Activated CD4-positive, alpha-beta T cell treated with anti-CD3 and anti-CD28 coated beads, Interleukin-2, amount 10 ng/mL, durations not matched to agents 7 days and 5 days (primary cell): Measurements from ENCODE around the gene DNAH7. TPM values are rescaled to one million over a fixed set of nuclear protein-coding genes. Genes with fewer than 3 reads are reported as not detected.
"Not testable (repeated sequence)": the region's sequence is repeated elsewhere in the genome, so short reads cannot be mapped to it uniquely, and the experiment has no call there.

Experiments used
- CTCF ChIA-PET: fragments of 350-600 bp; sonication (Branson Sonifier 250); formaldehyde crosslinking; loops from one replicate; lab custom pipeline; 2021; ENCODE audit warnings: antibody characterized with exemption; lab: Charles Lee
- POLR2A ChIA-PET: fragments of 350-600 bp; sonication (Branson Sonifier 250); formaldehyde crosslinking; loops from one replicate; lab custom pipeline; 2021; ENCODE audit warnings: antibody characterized with exemption; lab: Charles Lee
- DNase-seq: peaks from one replicate; pipeline ENCODE4 v3.0.0-alpha.2; 2020
- H3K27ac Mint-ChIP-seq: one replicate; pipeline ENCODE4 v1.8.0; 2021; ENCODE audit warnings: mild to moderate bottlenecking, moderate library complexity, mixed read lengths
- H3K27me3 Mint-ChIP-seq: one replicate; pipeline ENCODE4 v1.8.0; 2021; ENCODE audit warnings: mixed read lengths
- H3K36me3 Mint-ChIP-seq: one replicate; pipeline ENCODE4 v1.8.0; 2021; ENCODE audit warnings: low read depth, mixed read lengths
- H3K4me1 Mint-ChIP-seq: one replicate; pipeline ENCODE4 v1.8.0; 2021; ENCODE audit warnings: mixed read lengths
- H3K4me3 Mint-ChIP-seq: one replicate; pipeline ENCODE4 v1.8.0; 2021; ENCODE audit warnings: mild to moderate bottlenecking, moderate library complexity, mixed read lengths
- H3K9me3 Mint-ChIP-seq: one replicate; pipeline ENCODE4 v1.8.0; 2021; ENCODE audit warnings: mixed read lengths
- total RNA-seq, 2 experiments: library from RNA; stranded (reverse); gene quantifications; one replicate each; pipeline ENCODE4 v1.2.3, GENCODE V29; 2021

The DNAH7 gene
- total RNA-seq, 2 experiments from 2014 or later = 0.04 TPM; not detected in 1

DNA sequence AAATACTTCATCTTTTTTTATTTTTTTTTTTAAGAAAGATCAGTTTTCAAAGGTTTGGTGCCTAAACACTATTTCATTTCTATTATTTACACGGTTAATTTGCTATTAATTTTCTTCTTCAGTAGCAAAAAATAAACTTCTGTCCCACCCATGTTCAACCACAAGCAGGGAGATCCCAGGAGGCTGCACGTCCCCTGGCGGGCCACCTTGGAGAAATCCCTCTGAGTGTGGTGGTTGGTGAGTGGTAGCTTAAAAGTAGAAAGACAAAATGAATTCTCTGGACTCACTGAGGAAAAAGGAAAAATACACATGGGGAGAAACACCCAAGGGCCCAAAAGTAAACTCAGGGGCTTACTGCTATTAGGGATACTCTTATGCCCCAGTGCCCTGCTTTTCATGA, 143.5 kb downstream of the DNAH7 start:
- no peak for DNase-seq
- POLR2A ChIA-PET = no interaction called here
- no peaks in the 10 kb centered on the region for H3K36me3 Mint-ChIP-seq
- CTCF ChIA-PET = no interaction called here
- H3K4me1 Mint-ChIP-seq = no peaks in the 10 kb centered on the region
- H3K4me3 Mint-ChIP-seq = no peak overlapping the region
- no peaks in the 10 kb centered on the region for H3K9me3 Mint-ChIP-seq
- no peaks in the 10 kb centered on the region for H3K27me3 Mint-ChIP-seq
- H3K27ac Mint-ChIP-seq = no peak overlapping the region

DNA sequence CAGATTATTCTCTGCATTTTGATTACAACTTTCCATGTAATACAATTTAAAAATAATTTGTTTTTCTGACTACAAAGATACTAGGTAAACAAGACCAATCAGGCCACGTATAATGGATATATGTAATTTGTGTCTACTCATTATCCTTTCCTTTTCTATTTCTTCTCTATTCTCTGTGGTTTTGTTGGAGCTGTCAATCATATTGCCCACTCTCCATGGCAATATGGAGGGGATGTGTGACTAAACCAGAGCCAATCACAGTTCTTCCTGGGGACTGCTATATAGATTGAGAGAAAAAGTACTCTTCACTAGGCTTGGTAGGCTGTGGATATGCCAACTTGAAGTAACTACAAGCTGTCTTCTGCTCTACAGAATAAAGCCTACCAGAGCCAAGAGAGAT, 144.7 kb downstream of the DNAH7 start:
- DNase-seq = no peak
- CTCF ChIA-PET = no interaction called here
- no peak overlapping the region for H3K4me3 Mint-ChIP-seq
- no peaks in the 10 kb centered on the region for H3K4me1 Mint-ChIP-seq
- H3K27ac Mint-ChIP-seq = no peak overlapping the region
- no peaks in the 10 kb centered on the region for H3K36me3 Mint-ChIP-seq
- no peaks in the 10 kb centered on the region for H3K9me3 Mint-ChIP-seq
- H3K27me3 Mint-ChIP-seq = no peaks in the 10 kb centered on the region
- POLR2A ChIA-PET = no interaction called here

DNA sequence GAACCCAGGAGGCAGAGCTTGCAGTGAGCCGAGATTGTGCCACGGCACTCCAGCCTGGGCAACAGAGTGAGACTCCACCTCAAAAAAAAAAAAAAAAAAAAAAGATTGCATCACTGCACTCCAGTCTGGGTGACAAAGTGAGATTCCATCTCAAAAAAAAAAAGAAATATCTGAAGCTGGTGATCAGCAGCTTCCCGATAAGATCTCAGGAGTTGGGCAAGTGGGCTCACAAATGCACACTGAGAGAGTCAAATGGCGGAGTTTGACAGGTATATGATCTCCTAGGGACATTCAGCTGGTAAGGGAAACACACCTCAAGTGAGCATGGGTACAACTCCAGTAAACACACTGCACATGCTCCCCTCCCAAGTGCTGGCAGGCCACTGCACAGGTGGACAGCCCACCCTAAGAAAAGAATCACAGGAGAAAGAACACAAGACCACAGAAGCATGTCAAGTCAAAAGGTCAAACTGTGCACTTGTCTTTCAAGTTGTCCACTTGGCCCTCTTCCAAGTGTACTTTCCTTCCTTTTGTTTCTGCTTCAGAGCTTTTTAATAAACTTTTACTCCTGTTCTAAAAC, 151.5 kb downstream of the DNAH7 start:
- DNase-seq, H3K27me3 Mint-ChIP-seq, CTCF ChIA-PET, POLR2A ChIA-PET, H3K36me3 Mint-ChIP-seq, H3K9me3 Mint-ChIP-seq, H3K4me3 Mint-ChIP-seq, H3K4me1 Mint-ChIP-seq, H3K27ac Mint-ChIP-seq: not testable (repeated sequence)

DNA sequence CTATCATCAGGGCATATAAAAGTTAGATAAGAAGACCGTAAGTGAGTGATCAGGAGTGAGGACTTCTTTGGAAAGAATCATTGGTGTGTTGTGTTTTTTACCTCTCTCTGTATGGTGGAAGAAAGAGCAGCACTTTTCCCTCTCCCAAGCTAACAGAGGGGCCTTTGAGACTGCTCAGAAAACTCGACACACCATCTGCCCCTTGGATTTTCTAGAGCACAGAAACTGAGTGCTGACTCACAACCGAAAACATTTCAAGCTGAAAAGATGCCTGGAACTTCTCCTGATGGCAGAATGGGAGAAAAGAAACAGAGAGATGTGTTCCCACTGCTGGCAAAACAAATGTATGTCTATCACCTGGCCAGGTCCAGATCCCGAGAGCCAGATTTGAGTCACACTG, 156.6 kb downstream of the DNAH7 start:
- DNase-seq = no peak
- ChIA-PET CTCF (no interaction called here), POLR2A (no interaction called here)
- Mint-ChIP-seq H3K4me1 (no peaks in the 10 kb centered on the region), H3K27me3 (peaks cover 1% of the 10 kb centered on the region), H3K27ac (no peak overlapping the region), H3K4me3 (no peak overlapping the region), H3K36me3 (no peaks in the 10 kb centered on the region), H3K9me3 (no peaks in the 10 kb centered on the region)

DNA sequence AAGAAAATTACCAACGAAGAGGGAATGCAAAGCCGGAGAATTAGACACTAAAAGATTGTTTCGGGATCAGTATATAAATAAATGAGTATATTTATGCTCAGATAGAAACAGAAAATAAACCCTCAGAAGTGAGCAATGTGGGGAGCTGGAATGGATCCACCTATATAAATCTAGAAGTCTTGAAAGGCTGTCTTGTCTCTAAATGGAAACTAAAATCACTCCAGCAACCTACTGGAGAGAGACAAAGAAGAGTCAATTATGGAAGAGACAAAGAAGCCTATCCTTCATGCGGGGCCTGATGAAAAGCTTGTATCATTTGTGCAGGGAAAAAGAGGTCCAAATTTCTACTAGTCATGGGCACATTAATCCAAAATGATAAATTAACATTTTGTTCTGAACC, 158.1 kb downstream of the DNAH7 start:
- CTCF ChIA-PET = no interaction called here
- Mint-ChIP-seq H3K4me1 (no peaks in the 10 kb centered on the region), H3K27me3 (peaks cover 1% of the 10 kb centered on the region), H3K27ac (no peak overlapping the region), H3K36me3 (no peaks in the 10 kb centered on the region), H3K9me3 (no peaks in the 10 kb centered on the region), H3K4me3 (no peak overlapping the region)
- POLR2A ChIA-PET = no interaction called here
- DNase-seq = no peak

DNA sequence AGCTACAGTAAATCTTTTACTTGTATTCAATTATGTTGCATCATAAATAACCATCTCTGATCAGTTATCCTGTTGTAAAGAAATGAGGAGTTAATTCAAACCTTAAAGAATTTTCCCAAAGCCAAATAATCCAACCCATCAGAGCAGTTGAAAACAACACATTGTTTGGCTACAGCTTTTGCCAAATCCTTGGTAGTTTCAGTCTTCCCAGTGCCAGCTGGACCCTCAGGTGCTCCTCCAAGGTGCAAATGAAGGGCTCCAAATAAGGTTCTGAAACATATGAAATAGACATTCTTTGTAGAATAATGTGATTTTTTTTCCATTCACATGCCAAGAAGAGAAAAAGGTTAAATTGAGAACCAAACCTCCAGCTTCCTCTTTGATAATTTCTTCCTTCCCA, 158.7 kb downstream of the DNAH7 start:
- H3K27me3 Mint-ChIP-seq = peaks cover 6% of the 10 kb centered on the region

DNA sequence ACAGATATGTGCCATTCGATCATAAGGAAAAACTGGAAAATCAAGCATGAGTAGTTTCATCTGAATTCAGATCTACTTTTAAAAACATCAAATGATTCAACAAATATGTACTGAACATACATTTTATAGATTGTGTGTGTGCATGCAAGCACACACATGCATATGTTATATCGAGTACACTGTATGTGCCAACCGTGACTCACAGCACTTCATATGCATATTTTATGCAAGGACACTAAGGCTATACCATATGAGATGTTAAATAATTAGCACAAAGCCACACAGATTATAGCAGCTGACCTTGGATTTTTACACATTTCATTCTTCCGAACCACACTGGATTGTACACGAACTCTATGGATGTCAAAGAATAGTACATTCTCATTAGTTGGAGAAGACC, 161.2 kb downstream of the DNAH7 start:
- H3K9me3 Mint-ChIP-seq = no peaks in the 10 kb centered on the region
- H3K4me1 Mint-ChIP-seq = no peaks in the 10 kb centered on the region
- H3K4me3 Mint-ChIP-seq = no peak overlapping the region
- CTCF ChIA-PET = no interaction called here
- no peak overlapping the region for H3K27ac Mint-ChIP-seq
- no peaks in the 10 kb centered on the region for H3K36me3 Mint-ChIP-seq
- H3K27me3 Mint-ChIP-seq = peaks cover 8% of the 10 kb centered on the region
- POLR2A ChIA-PET = no interaction called here
- no peak for DNase-seq

More for the DNA sequence above, 158.7 kb downstream of the DNAH7 start:
- Mint-ChIP-seq H3K4me3 (no peak overlapping the region), H3K4me1 (no peaks in the 10 kb centered on the region), H3K36me3 (no peaks in the 10 kb centered on the region), H3K27ac (no peak overlapping the region), H3K9me3 (no peaks in the 10 kb centered on the region)
- no peak for DNase-seq
- POLR2A ChIA-PET = no interaction called here
- CTCF ChIA-PET = interaction anchor here (1.5 kb wide), 1 partner anchor 10 kb away, joined by 3 read pairs; no protein-coding TSS in a partner anchor

DNA sequence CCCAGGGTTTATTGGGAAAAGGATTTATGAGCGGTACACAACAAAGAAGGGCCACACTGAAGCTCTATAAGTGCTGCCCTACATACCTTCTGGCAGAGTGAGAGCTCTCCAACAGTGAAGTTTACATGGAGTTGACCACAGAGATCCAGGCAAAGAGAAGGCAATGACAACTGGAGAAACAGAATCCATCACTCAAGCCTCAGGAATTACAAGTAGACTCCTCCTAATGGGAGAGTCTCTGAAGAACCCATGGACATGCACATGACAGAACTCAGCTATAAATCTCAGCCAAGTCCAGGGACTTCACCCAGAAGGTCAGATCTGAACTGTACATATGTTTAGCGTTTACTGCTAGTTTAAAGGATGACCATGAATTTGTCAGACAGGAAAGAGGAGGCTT, 164.7 kb downstream of the DNAH7 start:
- Mint-ChIP-seq H3K9me3 (no peaks in the 10 kb centered on the region), H3K36me3 (no peaks in the 10 kb centered on the region), H3K27me3 (peaks cover 9% of the 10 kb centered on the region), H3K4me3 (no peak overlapping the region), H3K4me1 (no peaks in the 10 kb centered on the region), H3K27ac (no peak overlapping the region)
- ChIA-PET CTCF (interaction anchor here (1.1 kb wide), 1 partner anchor 14 kb away, joined by 3 read pairs; no protein-coding TSS in a partner anchor), POLR2A (no interaction called here)
- DNase-seq = no peak

DNA sequence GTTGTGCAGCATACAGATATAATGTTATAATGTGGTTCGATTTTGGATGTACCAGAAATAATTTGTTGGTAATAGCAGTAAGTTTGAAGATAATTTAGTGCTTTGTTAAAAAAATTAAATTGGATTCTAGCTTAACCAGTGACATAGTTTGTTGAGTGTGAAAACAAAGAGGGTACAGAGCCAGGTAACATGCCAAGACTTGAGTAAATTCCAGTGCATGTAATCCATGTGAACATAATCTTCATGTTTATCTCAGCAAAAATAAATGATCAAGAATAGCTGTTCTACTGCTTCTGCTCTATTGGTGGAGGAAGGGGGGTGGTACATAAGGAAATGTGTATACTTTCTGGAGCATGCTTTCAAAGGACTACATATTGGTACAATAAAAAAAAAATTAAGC, 165.8 kb downstream of the DNAH7 start:
- Mint-ChIP-seq H3K27ac (no peak overlapping the region), H3K27me3 (peaks cover 11% of the 10 kb centered on the region), H3K36me3 (no peaks in the 10 kb centered on the region), H3K4me3 (no peak overlapping the region), H3K9me3 (no peaks in the 10 kb centered on the region), H3K4me1 (no peaks in the 10 kb centered on the region)
- CTCF ChIA-PET = no interaction called here
- DNase-seq = no peak
- POLR2A ChIA-PET = no interaction called here

DNA sequence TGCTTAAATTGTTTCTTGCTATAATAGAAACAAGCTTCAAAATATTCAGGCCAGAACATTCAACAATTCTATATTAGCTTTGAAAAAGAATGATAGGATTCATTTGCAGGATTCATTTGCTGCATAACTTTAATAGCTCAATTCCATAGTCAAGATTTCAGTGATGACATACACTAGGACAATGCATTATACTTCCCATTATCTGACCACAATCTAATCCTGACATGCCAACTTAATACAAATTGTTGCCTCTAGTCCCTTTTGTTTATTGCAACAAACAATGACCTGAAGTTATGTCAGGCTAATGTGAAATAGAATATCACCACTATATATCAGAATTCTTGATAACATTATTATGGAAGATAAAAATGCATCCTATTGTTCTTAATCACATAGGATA, 169.4 kb downstream of the DNAH7 start:
- ChIA-PET POLR2A (no interaction called here), CTCF (no interaction called here)
- H3K27ac Mint-ChIP-seq = no peak overlapping the region
- H3K4me3 Mint-ChIP-seq = no peak overlapping the region
- DNase-seq = no peak
- H3K27me3 Mint-ChIP-seq = peaks cover 6% of the 10 kb centered on the region
- H3K9me3 Mint-ChIP-seq = no peaks in the 10 kb centered on the region
- H3K36me3 Mint-ChIP-seq = no peaks in the 10 kb centered on the region
- H3K4me1 Mint-ChIP-seq = no peaks in the 10 kb centered on the region

DNA sequence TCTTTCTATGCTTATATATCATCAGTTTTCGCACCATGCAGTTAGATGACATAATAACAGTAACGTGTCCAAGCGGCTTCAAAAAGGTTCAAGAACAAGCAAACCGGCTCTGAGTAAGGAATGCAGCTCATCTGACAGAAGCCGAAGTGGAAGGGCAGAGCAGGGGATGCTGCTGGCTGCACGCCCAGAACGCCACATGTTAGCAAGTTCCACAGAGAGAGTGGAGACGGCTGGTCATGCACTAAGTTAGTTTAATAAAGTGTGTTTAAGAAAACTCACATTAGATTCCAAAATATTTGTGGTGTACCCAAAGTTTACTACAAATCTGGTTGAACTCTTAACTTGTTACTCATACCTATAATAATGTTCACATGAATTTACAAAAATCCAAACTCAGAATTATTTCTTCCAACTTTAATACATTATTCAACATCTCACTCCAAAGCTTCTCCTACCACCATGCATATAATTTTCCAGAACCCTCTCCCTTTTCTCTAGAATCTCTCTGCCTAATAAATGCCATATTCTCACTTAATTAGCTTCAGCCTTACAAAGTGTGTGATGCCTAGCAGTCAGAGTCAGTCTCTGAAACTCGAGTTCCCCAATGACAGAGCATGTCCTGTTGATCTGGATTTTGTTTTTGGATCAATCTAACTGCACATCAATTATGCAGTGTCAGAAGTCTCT, 170.0 kb downstream of the DNAH7 start:
- Mint-ChIP-seq H3K36me3 (no peaks in the 10 kb centered on the region), H3K4me1 (no peaks in the 10 kb centered on the region), H3K4me3 (no peak overlapping the region), H3K27me3 (peaks cover 6% of the 10 kb centered on the region), H3K27ac (no peak overlapping the region), H3K9me3 (no peaks in the 10 kb centered on the region)
- ChIA-PET POLR2A (no interaction called here), CTCF (no interaction called here)
- no peak for DNase-seq

DNA sequence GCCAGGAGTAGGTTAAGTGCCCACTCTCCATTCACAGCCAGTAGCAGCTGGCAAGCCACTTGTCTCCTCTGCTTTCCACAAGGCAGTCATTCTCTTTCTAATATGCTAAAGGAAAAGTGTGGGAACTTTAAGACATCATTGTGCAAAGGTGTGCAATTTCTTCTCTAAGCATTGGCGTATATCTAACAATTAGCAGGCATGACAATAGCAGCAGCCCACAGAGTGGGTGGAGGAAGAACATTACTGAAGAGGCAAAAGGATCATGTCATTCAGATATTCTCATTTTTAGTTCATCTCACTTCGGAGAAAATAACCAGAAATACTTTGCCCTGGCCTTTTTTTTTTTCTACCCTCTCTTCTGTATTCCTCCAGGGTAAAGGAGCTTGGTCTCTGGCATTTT, 177.6 kb downstream of the DNAH7 start:
- CTCF ChIA-PET = no interaction called here
- no peaks in the 10 kb centered on the region for H3K27me3 Mint-ChIP-seq
- no peak overlapping the region for H3K27ac Mint-ChIP-seq
- no peak overlapping the region for H3K4me3 Mint-ChIP-seq
- POLR2A ChIA-PET = no interaction called here
- H3K36me3 Mint-ChIP-seq = no peaks in the 10 kb centered on the region
- H3K4me1 Mint-ChIP-seq = no peaks in the 10 kb centered on the region
- no peak for DNase-seq
- no peaks in the 10 kb centered on the region for H3K9me3 Mint-ChIP-seq

DNA sequence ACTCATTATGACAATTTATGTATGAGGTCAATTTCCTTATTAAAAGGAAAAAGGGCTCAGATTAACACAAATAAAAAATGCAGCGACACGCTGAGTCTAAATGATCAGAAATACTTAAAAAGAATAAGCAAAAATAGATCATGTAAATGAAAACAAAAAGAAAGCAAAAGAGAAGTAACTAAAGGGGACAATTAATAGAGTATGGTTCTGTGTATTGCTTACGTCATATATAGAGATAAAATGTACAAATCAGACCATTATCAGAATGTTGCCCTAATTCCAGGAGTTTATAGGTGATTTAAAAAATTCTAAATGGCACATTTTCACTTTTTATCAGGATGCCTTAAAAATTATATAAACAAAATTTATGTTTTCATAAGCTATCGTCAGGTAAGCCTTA, 189.5 kb downstream of the DNAH7 start:
- no peak overlapping the region for H3K4me3 Mint-ChIP-seq
- CTCF ChIA-PET = no interaction called here
- H3K27ac Mint-ChIP-seq = no peak overlapping the region
- no peaks in the 10 kb centered on the region for H3K4me1 Mint-ChIP-seq
- H3K27me3 Mint-ChIP-seq = peaks cover 3% of the 10 kb centered on the region
- no peak for DNase-seq
- no peaks in the 10 kb centered on the region for H3K9me3 Mint-ChIP-seq
- POLR2A ChIA-PET = no interaction called here
- H3K36me3 Mint-ChIP-seq = no peaks in the 10 kb centered on the region

DNA sequence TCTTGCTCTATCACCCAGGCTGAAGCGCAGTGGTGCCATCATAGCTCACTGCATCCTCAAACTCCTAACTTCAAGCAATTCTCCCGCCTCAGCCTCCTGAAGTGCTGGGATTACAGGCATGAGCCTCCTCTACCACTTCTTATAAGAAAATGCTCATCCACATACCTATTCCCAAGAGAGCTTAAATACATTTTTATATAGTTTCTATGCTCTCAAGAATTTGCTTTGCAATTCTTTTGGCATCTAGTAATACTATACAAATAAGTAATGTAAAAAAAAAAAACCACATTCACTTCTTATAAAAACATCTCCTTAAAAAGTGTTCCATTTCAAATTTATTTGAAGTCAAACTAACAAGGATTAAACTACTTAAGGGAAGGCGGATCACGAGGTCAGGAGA, 197.3 kb downstream of the DNAH7 start:
- DNase-seq = no peak
- Mint-ChIP-seq H3K27me3 (peaks cover 2% of the 10 kb centered on the region), H3K4me3 (no peak overlapping the region), H3K9me3 (no peaks in the 10 kb centered on the region), H3K36me3 (no peaks in the 10 kb centered on the region), H3K27ac (no peak overlapping the region), H3K4me1 (no peaks in the 10 kb centered on the region)
- ChIA-PET CTCF (no interaction called here), POLR2A (no interaction called here)
